Loucy (cell line): ENCODE measurements around the gene GNAQ.

Experiments used
- H2AFZ ChIP-seq: fragments of 200-600 bp; sonication (generic); 2 replicates; pipeline ENCODE4 v1.6.0; 2016; ENCODE audit warnings: antibody characterized with exemption, mild to moderate bottlenecking, low read length, moderate library complexity
- H3F3A ChIP-seq: fragments of 200-600 bp; 2 replicates; pipeline ENCODE4 v1.6.0; 2016; ENCODE audit warnings: antibody characterized with exemption, low read depth, mild to moderate bottlenecking
- H3K27me3 ChIP-seq: fragments of 200-600 bp; sonication (generic); 2 replicates; pipeline ENCODE4 v1.6.1; 2014; ENCODE audit warnings: low read length, mild to moderate bottlenecking; ENCODE audit not compliant: insufficient read depth, poor library complexity, severe bottlenecking
- H3K36me3 ChIP-seq: fragments of 200-600 bp; sonication (generic); 2 replicates; pipeline ENCODE4 v1.6.1; 2016; ENCODE audit warnings: low read length; ENCODE audit not compliant: insufficient read depth
- H3K4me1 ChIP-seq: fragments of 200-600 bp; sonication (generic); 2 replicates; pipeline ENCODE4 v1.5.1; 2014; ENCODE audit warnings: low read length, mild to moderate bottlenecking; ENCODE audit not compliant: insufficient read depth, poor library complexity, severe bottlenecking
- H3K4me2 ChIP-seq: fragments of 200-600 bp; sonication (generic); 2 replicates; pipeline ENCODE4 v1.6.0; 2014; ENCODE audit warnings: antibody characterized with exemption, low read length, low read depth, mild to moderate bottlenecking; ENCODE audit not compliant: poor library complexity, severe bottlenecking
- H3K4me3 ChIP-seq: fragments of 200-600 bp; sonication (generic); 2 replicates; pipeline ENCODE4 v1.5.1; 2014; ENCODE audit warnings: low read length, mild to moderate bottlenecking, mixed read lengths; ENCODE audit not compliant: poor library complexity, severe bottlenecking
- H3K79me2 ChIP-seq: fragments of 200-600 bp; sonication (generic); 2 replicates; pipeline ENCODE4 v1.6.1; 2014; ENCODE audit warnings: low read length; ENCODE audit not compliant: insufficient read depth
- H3K9ac ChIP-seq: fragments of 200-600 bp; sonication (generic); 2 replicates; pipeline ENCODE4 v1.6.0; 2014; ENCODE audit warnings: mild to moderate bottlenecking, low read depth, low read length, moderate library complexity; ENCODE audit not compliant: poor library complexity, severe bottlenecking
- H3K9me2 ChIP-seq: fragments of 200-600 bp; sonication (generic); replicated peaks from 2 replicates; pipeline ENCODE4 v1.6.1; 2016; ENCODE audit warnings: low read depth, low read length, mixed read lengths
- H3K9me3 ChIP-seq: fragments of 200-600 bp; sonication (generic); 2 replicates; pipeline ENCODE4 v1.6.1; 2014; ENCODE audit warnings: mild to moderate bottlenecking, antibody characterized with exemption, low read length, low read depth; ENCODE audit not compliant: insufficient read depth
- H4K20me1 ChIP-seq: fragments of 200-600 bp; sonication (generic); 2 replicates; pipeline ENCODE4 v1.6.0; 2014; ENCODE audit warnings: antibody characterized with exemption, low read length, mild to moderate bottlenecking; ENCODE audit not compliant: insufficient read depth, poor library complexity, severe bottlenecking
- EZH2phosphoT487 ChIP-seq: fragments of 200-600 bp; IDR thresholded peaks from 2 replicates; pipeline ENCODE4 v1.6.1; 2018; ENCODE audit warnings: antibody characterized with exemption, mild to moderate bottlenecking, moderate library complexity, borderline replicate concordance
- TF ChIP-seq, protein P1 (sequence below): fragments of 200-600 bp; sonication (generic); conservative IDR thresholded peaks from 2 replicates; pipeline ENCODE4 v1.5.1; 2014; ENCODE audit warnings: mild to moderate bottlenecking, antibody characterized with exemption, low read length

Gene GNAQ

DNA sequence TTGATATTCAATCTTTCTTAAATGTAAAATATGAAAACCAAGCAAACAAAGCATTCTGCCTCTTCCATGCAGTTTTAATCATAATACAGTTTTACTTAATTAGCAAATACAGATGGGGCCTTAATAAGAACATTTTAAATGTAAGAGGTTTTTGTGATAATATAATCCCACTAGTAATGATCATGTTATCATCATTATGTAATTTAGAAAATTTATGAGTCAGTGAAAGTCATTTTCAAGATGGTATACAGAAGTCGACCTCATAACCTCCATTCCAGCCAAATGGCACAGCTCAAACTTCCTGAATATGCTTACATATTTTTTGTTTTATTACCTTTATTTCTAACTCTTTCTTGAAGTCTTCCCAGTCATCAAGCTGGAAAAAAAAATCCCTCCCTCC lies 281.3 kb downstream of the GNAQ start:
- Histone ChIP-seq H3K27me3 (no peaks in the 10 kb centered on the region), H3K4me1 (peaks cover 9% of the 10 kb centered on the region), H3K36me3 (peaks cover 30% of the 10 kb centered on the region; the same call in 1 of the 2 replicates), H3K9me3 (no peaks in the 10 kb centered on the region), H2AFZ (no peak overlapping the region), H3K79me2 (peaks cover 25% of the 10 kb centered on the region; the same call in 1 of the 2 replicates), H3K4me2 (no peak overlapping the region), H3K9me2 (no peaks in the 10 kb centered on the region), H3K9ac (no peak overlapping the region), H3K4me3 (no peak overlapping the region), H4K20me1 (peaks cover 16% of the 10 kb centered on the region), H3F3A (0 out of 2 replicates have a peak, but pooled peaks cover 2% of the 10 kb centered on the region)
- no peak for TF ChIP-seq EZH2phosphoT487
- TF ChIP-seq, protein P1, sequence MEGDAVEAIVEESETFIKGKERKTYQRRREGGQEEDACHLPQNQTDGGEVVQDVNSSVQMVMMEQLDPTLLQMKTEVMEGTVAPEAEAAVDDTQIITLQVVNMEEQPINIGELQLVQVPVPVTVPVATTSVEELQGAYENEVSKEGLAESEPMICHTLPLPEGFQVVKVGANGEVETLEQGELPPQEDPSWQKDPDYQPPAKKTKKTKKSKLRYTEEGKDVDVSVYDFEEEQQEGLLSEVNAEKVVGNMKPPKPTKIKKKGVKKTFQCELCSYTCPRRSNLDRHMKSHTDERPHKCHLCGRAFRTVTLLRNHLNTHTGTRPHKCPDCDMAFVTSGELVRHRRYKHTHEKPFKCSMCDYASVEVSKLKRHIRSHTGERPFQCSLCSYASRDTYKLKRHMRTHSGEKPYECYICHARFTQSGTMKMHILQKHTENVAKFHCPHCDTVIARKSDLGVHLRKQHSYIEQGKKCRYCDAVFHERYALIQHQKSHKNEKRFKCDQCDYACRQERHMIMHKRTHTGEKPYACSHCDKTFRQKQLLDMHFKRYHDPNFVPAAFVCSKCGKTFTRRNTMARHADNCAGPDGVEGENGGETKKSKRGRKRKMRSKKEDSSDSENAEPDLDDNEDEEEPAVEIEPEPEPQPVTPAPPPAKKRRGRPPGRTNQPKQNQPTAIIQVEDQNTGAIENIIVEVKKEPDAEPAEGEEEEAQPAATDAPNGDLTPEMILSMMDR, result no peak

DNA sequence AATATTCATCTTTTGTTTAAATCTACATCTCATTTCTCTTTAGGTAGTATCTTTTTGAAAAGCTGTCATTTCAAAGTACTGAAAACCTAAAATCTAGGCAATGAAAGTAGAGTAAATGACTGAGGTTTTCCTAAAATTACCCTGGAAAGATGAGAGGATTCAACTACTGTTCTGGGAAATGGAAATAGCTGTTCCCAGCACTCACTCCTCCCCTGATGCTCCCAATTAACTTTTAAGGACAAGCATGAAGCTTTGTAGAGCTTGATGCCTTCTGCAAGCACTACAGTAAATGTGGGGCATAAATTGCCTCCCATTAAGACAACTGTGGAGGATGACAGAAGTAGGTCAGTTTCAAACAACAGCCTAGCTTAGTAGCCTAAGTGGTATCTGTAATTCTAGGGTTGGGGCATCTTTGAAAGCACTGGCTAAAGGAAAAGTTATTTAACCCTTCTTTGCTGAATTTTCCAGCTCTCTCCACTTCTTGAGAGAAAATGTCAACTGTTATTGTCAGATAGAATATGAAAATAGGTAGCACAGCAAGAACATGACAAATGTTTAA lies 283.3 kb downstream of the GNAQ start:
- no peaks in the 10 kb centered on the region for H3K27me3 ChIP-seq
- no peak overlapping the region for H3K4me3 ChIP-seq
- H3K9ac ChIP-seq, result no peak overlapping the region
- H2AFZ ChIP-seq, result no peak overlapping the region
- 0 out of 2 replicates have a peak, but pooled peaks cover 2% of the 10 kb centered on the region for H3F3A ChIP-seq
- H3K36me3 ChIP-seq, result peaks cover 41% of the 10 kb centered on the region; the same call in 1 of the 2 replicates
- peaks cover 9% of the 10 kb centered on the region for H3K4me1 ChIP-seq
- peaks cover 25% of the 10 kb centered on the region for H4K20me1 ChIP-seq
- H3K9me2 ChIP-seq, result no peaks in the 10 kb centered on the region
- TF ChIP-seq, protein P1, result no peak
- no peak for TF ChIP-seq EZH2phosphoT487
- H3K79me2 ChIP-seq, result peaks cover 45% of the 10 kb centered on the region
- no peaks in the 10 kb centered on the region for H3K9me3 ChIP-seq
- H3K4me2 ChIP-seq, result no peak overlapping the region

DNA sequence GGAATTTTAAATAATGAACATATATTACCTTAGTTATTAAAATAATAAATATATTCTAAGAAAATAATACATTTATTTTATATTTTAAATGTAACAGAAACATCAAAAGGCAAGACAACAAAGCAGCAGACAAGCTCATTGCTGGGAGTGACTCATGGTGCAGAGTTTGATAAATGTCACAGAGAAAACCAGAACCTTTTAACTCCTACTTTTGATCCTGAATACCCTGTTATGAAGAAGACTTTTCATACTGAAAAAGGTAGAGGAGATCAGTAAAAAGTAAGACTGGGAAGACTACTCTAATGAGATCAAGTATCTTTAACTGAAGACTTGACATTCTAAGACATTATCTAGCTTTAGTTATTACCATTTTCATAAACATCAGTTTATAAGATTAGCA lies 284.4 kb downstream of the GNAQ start:
- H2AFZ ChIP-seq, result no peak overlapping the region
- H4K20me1 ChIP-seq, result peaks cover 25% of the 10 kb centered on the region
- H3K36me3 ChIP-seq, result peaks cover 42% of the 10 kb centered on the region; the same call in 1 of the 2 replicates
- H3K4me2 ChIP-seq, result no peak overlapping the region
- H3K9me2 ChIP-seq, result no peaks in the 10 kb centered on the region
- no peaks in the 10 kb centered on the region for H3F3A ChIP-seq
- H3K9ac ChIP-seq, result no peak overlapping the region
- H3K4me3 ChIP-seq, result no peak overlapping the region
- H3K4me1 ChIP-seq, result peaks cover 6% of the 10 kb centered on the region
- no peaks in the 10 kb centered on the region for H3K27me3 ChIP-seq
- H3K9me3 ChIP-seq, result no peaks in the 10 kb centered on the region
- TF ChIP-seq, protein P1, result no peak
- TF ChIP-seq EZH2phosphoT487, result no peak
- peaks cover 47% of the 10 kb centered on the region for H3K79me2 ChIP-seq
